Measurements from ENCODE around the gene TOPBP1. TPM values are rescaled to one million over a fixed set of nuclear protein-coding genes. Genes with fewer than 3 reads are reported as not detected.
"Not testable (repeated sequence)": the region's sequence is repeated elsewhere in the genome, so short reads cannot be mapped to it uniquely, and the experiment has no call there.

Gene TOPBP1
- total and polyA plus RNA-seq, 5 donors from 2014 or later = 7.6 to 44.7 (median 10.8) TPM

DNA sequence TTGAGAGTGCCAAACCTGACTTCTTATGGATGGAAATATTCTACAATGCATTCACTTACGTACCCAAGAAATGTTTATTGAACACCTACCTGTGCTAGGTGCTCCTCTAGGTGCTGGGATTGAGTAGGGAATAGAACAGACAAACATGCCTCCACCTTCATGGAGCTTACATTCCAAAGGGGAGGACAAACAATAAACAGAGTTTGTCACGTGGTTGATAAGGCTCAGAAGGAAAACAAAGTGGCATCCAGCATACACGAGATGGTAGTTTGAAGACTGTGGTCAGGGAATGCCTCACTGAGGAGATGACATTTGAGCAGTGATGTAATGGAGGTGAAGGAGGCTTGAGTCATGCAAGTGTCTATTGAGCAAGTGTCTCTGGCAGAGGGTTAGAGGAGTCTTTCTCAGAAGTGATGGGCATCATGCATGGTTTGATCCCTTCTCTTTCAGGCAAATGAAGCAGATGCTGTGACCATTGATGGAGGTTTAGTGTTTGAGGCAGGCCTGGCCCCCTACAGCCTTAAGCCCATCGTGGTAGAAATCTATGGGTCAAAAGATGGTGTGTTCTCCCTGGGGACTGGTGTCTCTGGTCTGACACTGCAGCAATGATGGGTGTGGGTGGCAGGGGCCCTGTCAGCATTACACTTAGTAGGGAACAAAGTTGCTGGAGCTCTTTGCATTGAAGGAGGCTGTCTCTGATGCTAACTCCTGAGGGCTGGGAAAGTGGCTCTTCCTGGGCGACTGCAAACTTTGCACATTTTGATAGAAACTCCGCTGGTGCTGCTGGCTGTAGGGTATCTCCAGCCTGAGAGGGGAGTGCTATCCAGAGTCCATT is 29.7 kb upstream of the TOPBP1 start:
- Mint-ChIP-seq H3K9me3 (peaks cover 0 to 1% (median 0%) of the 10 kb centered on the region in 7 donors), H3K4me3 (no peak overlapping the region), H3K36me3 (no peaks in the 10 kb centered on the region)

DNA sequence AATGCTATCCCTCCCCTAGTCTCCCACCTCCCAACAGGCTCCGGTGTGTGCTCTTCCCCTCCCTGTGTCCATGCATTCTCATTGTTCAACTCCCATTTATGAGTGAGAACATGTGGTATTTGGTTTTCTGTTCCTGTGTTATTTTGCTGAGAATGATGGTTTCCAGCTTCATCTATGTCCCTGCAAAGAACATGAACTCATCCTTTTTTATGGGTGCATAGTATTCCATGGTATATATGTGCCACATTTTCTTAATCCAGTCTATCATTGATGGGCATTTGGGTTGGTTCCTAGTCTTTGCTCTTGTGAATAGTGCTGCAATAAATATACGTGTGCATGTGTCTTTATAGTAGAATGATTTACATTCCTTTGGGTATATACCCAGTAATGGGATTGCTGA is 16.3 kb upstream of the TOPBP1 start:
- not testable (repeated sequence) for H3K27ac ChIP-seq (ENCODE audit: insufficient read depth, low read length, poor library complexity, severe bottlenecking); ATAC-seq (ENCODE audit: low read depth in 2 of 2); H3K9me3 Mint-ChIP-seq; H3K4me3 Mint-ChIP-seq; DNase-seq; H3K4me1 Mint-ChIP-seq; H3K4me1 ChIP-seq (ENCODE audit: control insufficient read depth, insufficient read depth, low read length, poor library complexity, severe bottlenecking); H3K4me3 ChIP-seq (ENCODE audit: low read depth, low read length); H3K27ac Mint-ChIP-seq; H3K36me3 ChIP-seq (ENCODE audit: control insufficient read depth, insufficient read depth, low read length); H3K9me3 ChIP-seq (ENCODE audit: control insufficient read depth in 2 of 2, low read length in 2 of 2); H3K36me3 Mint-ChIP-seq
- peaks cover 81% of the 10 kb centered on the region for H3K27me3 Mint-ChIP-seq
- peaks cover 30% of the 10 kb centered on the region for H3K27me3 ChIP-seq (ENCODE audit: control insufficient read depth, insufficient read depth, low read length)

More for the DNA sequence above, 29.7 kb upstream of the TOPBP1 start:
- peaks cover 2% of the 10 kb centered on the region for H3K27me3 ChIP-seq (ENCODE audit: control insufficient read depth, insufficient read depth, low read length)
- DNase-seq (no peak), ATAC-seq (ENCODE audit: low read depth in 2 of 2) (no peak)
- no peaks in the 10 kb centered on the region for H3K9me3 ChIP-seq (ENCODE audit: control insufficient read depth in 2 of 2, low read length in 2 of 2)
- Mint-ChIP-seq H3K27ac (no peak overlapping the region), H3K4me1 (peaks cover 0 to 4% (median 0%) of the 10 kb centered on the region in 4 donors), H3K27me3 (no peaks in the 10 kb centered on the region)
- H3K36me3 ChIP-seq (ENCODE audit: control insufficient read depth, insufficient read depth, low read length) = no peaks in the 10 kb centered on the region
- H3K4me3 ChIP-seq (ENCODE audit: low read depth, low read length) = no peak overlapping the region
- no peak overlapping the region for H3K27ac ChIP-seq (ENCODE audit: insufficient read depth, low read length, poor library complexity, severe bottlenecking)
- H3K4me1 ChIP-seq (ENCODE audit: control insufficient read depth, insufficient read depth, low read length, poor library complexity, severe bottlenecking) = no peaks in the 10 kb centered on the region

DNA sequence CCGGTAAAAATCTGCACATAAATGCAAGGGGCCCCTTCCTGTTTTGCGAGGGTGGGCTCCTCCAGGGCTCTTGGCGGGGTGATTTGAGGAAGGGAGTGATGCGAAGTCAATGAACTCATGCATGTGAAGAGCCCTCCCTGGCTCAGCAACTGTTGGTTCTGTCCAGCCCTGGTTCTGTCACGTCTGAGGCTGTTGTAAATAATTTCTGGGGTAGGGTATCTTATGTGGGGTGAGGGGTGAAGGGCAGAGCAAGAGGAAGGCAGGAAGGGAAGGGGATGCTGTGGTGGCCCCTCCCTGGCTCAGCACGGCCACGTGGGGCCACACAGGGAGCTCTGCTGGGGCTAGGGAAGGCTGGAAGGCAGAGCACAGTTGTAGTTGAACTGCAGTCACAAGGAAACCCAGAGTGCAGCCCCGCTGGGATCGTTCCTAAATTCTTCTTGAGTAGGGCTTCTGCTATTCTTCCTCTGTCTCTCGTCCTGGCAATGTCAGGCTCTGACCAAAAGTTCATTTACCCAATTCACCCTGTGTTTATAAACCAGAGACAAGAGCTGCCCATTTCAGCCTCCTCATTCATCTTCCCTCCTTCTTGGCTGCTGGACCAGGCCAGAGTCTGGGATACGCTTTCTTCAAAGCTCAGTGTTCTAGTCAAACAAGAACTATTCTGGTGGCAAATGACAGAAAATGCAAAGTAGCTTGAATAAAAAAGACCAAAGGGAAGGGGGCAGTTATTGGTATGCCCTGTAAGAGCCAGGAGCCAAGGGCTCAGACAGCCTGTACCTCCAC is 14.8 kb upstream of the TOPBP1 start:
- Mint-ChIP-seq H3K9me3 (peaks cover 0 to 6% (median 2%) of the 10 kb centered on the region in 7 donors), H3K36me3 (peaks cover 4% of the 10 kb centered on the region), H3K4me3 (no peak overlapping the region), H3K27me3 (peaks cover 79% of the 10 kb centered on the region), H3K4me1 (peaks cover 0 to 4% (median 0%) of the 10 kb centered on the region in 4 donors), H3K27ac (no peak overlapping the region)
- no peaks in the 10 kb centered on the region for H3K36me3 ChIP-seq (ENCODE audit: control insufficient read depth, insufficient read depth, low read length)
- H3K4me3 ChIP-seq (ENCODE audit: low read depth, low read length) = no peak overlapping the region
- DNase-seq (no peak), ATAC-seq (ENCODE audit: low read depth in 2 of 2) (peak in 1 of 2 donors; percentile 16)
- peaks cover 35% of the 10 kb centered on the region for H3K27me3 ChIP-seq (ENCODE audit: control insufficient read depth, insufficient read depth, low read length)
- H3K27ac ChIP-seq (ENCODE audit: insufficient read depth, low read length, poor library complexity, severe bottlenecking) = no peak overlapping the region
- H3K4me1 ChIP-seq (ENCODE audit: control insufficient read depth, insufficient read depth, low read length, poor library complexity, severe bottlenecking) = peaks cover 6% of the 10 kb centered on the region
- no peaks in the 10 kb centered on the region for H3K9me3 ChIP-seq (ENCODE audit: control insufficient read depth in 2 of 2, low read length in 2 of 2)

DNA sequence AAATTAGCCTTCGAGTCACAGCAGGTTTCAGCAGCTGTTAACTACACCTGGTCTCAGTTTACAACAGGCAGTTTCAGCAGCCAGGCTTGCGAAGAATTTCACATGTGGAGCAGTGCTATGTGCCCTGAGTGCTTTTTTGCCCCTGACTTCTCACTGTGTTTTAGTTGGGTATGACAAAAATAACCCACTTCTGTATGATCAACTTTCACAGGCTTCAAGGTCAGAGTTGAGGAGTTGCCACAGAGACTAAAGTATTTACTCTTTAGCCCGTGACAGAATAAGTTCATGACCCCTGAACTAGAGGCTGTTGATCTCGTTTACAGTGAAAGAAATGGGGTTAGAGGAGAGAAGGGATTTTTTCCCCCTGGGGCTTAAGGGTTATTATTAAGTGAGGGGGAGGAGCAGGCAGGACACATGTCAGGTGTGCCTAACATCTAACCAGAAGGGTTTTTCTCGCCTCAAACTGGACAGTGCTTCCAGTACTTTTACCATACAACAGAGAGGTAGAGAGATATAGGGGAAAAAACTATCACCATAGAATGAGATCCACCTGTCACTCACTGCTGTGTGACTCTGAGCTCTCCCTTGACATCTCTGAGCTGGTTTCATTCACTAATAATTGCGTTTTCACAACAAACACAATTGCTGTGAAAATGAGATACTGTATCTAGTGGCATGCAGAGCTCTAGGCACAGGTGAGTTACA is 14.0 kb upstream of the TOPBP1 start:
- H3K4me1 Mint-ChIP-seq = peaks cover 0 to 4% (median under 1%) of the 10 kb centered on the region in 4 donors
- DNase-seq (no peak), ATAC-seq (ENCODE audit: low read depth in 2 of 2) (no peak)
- no peak overlapping the region for H3K27ac Mint-ChIP-seq
- Histone ChIP-seq H3K9me3 (ENCODE audit: control insufficient read depth in 2 of 2, low read length in 2 of 2) (no peaks in the 10 kb centered on the region), H3K4me1 (ENCODE audit: control insufficient read depth, insufficient read depth, low read length, poor library complexity, severe bottlenecking) (peaks cover 6% of the 10 kb centered on the region), H3K27me3 (ENCODE audit: control insufficient read depth, insufficient read depth, low read length) (peaks cover 33% of the 10 kb centered on the region), H3K4me3 (ENCODE audit: low read depth, low read length) (no peak overlapping the region), H3K36me3 (ENCODE audit: control insufficient read depth, insufficient read depth, low read length) (no peaks in the 10 kb centered on the region), H3K27ac (ENCODE audit: insufficient read depth, low read length, poor library complexity, severe bottlenecking) (no peak overlapping the region)
- peaks cover 86% of the 10 kb centered on the region for H3K27me3 Mint-ChIP-seq
- peaks cover 0 to 6% (median 2%) of the 10 kb centered on the region in 7 donors for H3K9me3 Mint-ChIP-seq
- peaks cover 4% of the 10 kb centered on the region for H3K36me3 Mint-ChIP-seq
- H3K4me3 Mint-ChIP-seq = no peak overlapping the region

DNA sequence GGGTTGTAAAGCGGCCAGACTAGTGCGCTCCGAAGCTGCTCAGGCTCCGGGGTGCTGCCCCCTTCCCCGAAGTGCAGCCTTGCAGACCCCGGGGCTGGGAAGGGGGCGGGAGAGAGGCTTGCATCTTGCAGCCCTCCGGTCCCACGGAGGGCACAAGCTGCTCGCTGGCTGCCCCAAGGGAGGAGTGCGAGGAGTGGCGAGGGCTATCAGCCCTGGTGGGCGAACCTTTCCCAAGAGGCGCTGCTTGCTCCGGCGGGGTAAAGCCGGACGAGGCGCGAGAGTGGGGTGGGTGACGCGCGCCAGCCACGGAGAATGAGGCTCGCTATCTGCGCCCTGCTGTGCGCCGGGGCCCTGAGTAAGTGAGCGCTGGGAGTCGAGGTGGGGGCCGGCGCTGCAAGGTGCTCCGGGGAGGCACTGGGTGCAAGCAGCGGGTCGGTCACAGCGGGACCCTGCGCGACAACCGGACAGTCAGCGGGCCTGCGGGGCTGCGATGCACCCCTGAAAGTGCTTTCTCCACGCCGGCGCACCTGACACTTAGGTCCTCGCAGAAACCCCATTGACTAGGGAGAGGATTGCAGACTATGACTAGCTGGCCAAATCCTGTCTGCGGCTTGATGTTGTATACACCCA is 12.7 kb upstream of the TOPBP1 start:
- H3K4me1 ChIP-seq (ENCODE audit: control insufficient read depth, insufficient read depth, low read length, poor library complexity, severe bottlenecking) = peaks cover 6% of the 10 kb centered on the region
- peaks cover 0 to 4% (median 2%) of the 10 kb centered on the region in 4 donors for H3K4me1 Mint-ChIP-seq
- no peaks in the 10 kb centered on the region for H3K36me3 ChIP-seq (ENCODE audit: control insufficient read depth, insufficient read depth, low read length)
- no peaks in the 10 kb centered on the region for H3K9me3 ChIP-seq (ENCODE audit: control insufficient read depth in 2 of 2, low read length in 2 of 2)
- no peak overlapping the region for H3K4me3 ChIP-seq (ENCODE audit: low read depth, low read length)
- no peak for ATAC-seq (ENCODE audit: low read depth in 2 of 2)
- no peak overlapping the region for H3K27ac ChIP-seq (ENCODE audit: insufficient read depth, low read length, poor library complexity, severe bottlenecking)
- peaks cover 0 to 7% (median 1%) of the 10 kb centered on the region in 7 donors for H3K9me3 Mint-ChIP-seq
- H3K27me3 Mint-ChIP-seq = peaks cover 90% of the 10 kb centered on the region
- H3K36me3 Mint-ChIP-seq = peaks cover 8% of the 10 kb centered on the region
- DNase-seq = no peak
- H3K27ac Mint-ChIP-seq = no peak overlapping the region
- H3K27me3 ChIP-seq (ENCODE audit: control insufficient read depth, insufficient read depth, low read length) = peaks cover 25% of the 10 kb centered on the region
- no peak overlapping the region for H3K4me3 Mint-ChIP-seq

DNA sequence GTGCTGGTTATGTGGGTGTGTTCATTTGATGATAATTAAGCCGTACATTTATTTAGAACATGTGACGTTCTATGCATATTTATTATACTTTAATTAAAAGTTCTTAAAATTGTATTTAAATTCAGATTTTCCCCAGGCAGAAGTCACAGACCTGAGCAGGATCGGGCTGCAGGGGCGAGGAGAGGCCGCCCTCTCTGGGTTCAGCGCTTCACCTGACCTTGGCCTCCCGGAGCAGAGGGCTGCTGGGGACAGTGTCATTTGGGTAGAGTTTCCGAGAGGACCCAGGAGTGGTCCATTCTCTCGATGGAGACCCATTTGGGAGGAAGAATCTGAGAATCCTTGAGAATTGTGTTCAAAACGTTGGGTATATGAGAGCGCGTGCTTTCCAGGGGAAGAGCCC is 12.0 kb upstream of the TOPBP1 start:
- Histone ChIP-seq H3K4me1 (ENCODE audit: control insufficient read depth, insufficient read depth, low read length, poor library complexity, severe bottlenecking) (peaks cover 6% of the 10 kb centered on the region), H3K9me3 (ENCODE audit: control insufficient read depth in 2 of 2, low read length in 2 of 2) (no peaks in the 10 kb centered on the region), H3K27ac (ENCODE audit: insufficient read depth, low read length, poor library complexity, severe bottlenecking) (no peak overlapping the region), H3K27me3 (ENCODE audit: control insufficient read depth, insufficient read depth, low read length) (peaks cover 25% of the 10 kb centered on the region), H3K36me3 (ENCODE audit: control insufficient read depth, insufficient read depth, low read length) (no peaks in the 10 kb centered on the region), H3K4me3 (ENCODE audit: low read depth, low read length) (no peak overlapping the region)
- peaks cover 8% of the 10 kb centered on the region for H3K36me3 Mint-ChIP-seq
- peaks cover 86% of the 10 kb centered on the region for H3K27me3 Mint-ChIP-seq
- H3K27ac Mint-ChIP-seq = no peak overlapping the region
- ATAC-seq (ENCODE audit: low read depth in 2 of 2) (no peak), DNase-seq (no peak)
- peaks cover 0 to 4% (median 2%) of the 10 kb centered on the region in 4 donors for H3K4me1 Mint-ChIP-seq
- H3K4me3 Mint-ChIP-seq = peak overlapping the region in 1 of 4 donors; percentile 35
- H3K9me3 Mint-ChIP-seq = peaks cover 0 to 7% (median 0%) of the 10 kb centered on the region in 7 donors

DNA sequence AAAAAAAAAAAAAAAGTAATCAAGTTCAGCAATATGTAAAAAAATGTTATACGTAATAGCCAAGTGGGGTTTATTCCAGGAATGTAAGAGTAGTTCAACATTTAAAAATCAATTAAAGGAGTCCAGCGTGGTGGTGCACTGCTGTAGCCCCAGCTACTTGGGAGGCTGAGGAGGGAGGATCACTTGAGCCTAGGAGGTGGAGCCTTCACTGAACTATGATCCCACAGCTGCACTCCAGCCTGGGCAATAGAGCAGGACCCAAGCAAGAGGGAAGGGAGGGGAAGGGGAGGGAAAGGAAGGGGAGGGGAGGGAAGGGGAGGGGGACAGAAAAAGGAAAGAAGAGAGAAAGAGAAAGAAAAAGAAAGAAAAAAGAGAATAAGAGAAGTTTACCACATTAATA is 10.7 kb upstream of the TOPBP1 start:
- peaks cover 6% of the 10 kb centered on the region for H3K4me1 ChIP-seq (ENCODE audit: control insufficient read depth, insufficient read depth, low read length, poor library complexity, severe bottlenecking)
- ATAC-seq (ENCODE audit: low read depth in 2 of 2) (no peak), DNase-seq (no peak)
- Mint-ChIP-seq H3K4me3 (no peak overlapping the region), H3K36me3 (peaks cover 3% of the 10 kb centered on the region), H3K4me1 (peaks cover 0 to 4% (median 3%) of the 10 kb centered on the region in 4 donors), H3K9me3 (peaks cover 0 to 5% (median 0%) of the 10 kb centered on the region in 7 donors), H3K27ac (no peak overlapping the region), H3K27me3 (peaks cover 77% of the 10 kb centered on the region)
- no peak overlapping the region for H3K27ac ChIP-seq (ENCODE audit: insufficient read depth, low read length, poor library complexity, severe bottlenecking)
- H3K36me3 ChIP-seq (ENCODE audit: control insufficient read depth, insufficient read depth, low read length) = no peaks in the 10 kb centered on the region
- H3K9me3 ChIP-seq (ENCODE audit: control insufficient read depth in 2 of 2, low read length in 2 of 2) = no peaks in the 10 kb centered on the region
- H3K4me3 ChIP-seq (ENCODE audit: low read depth, low read length) = no peak overlapping the region
- peaks cover 25% of the 10 kb centered on the region for H3K27me3 ChIP-seq (ENCODE audit: control insufficient read depth, insufficient read depth, low read length)
